Endothelial cell of umbilical vein (primary cell): Measurements from ENCODE around the gene CSNK2B. TPM values are rescaled to one million over a fixed set of nuclear protein-coding genes. Genes with fewer than 3 reads are reported as not detected.

ENCODE experiments used
- BruUV-seq: library from RNA; stranded (reverse); fragments of 400-500 nt; replicated peaks from 2 replicates; lab custom pipeline; 2021; lab: Mats Ljungman, UMichigan
- CTCF ChIA-PET: fragments of 300-600, 350-600 bp; sonication (Branson Sonifier 250); formaldehyde crosslinking; loops from one replicate; lab custom pipeline; 2021; ENCODE audit warnings: antibody characterized with exemption, inconsistent platforms; lab: Charles Lee
- POLR2A ChIA-PET: fragments of 300-600, 350-600 bp; sonication (Branson Sonifier 250); formaldehyde crosslinking; loops from one replicate; lab custom pipeline; 2021; ENCODE audit warnings: antibody characterized with exemption, inconsistent platforms; lab: Charles Lee
- DNase-seq: peaks from one replicate; pipeline ENCODE4 v3.0.0-alpha.2; 2011; ENCODE audit warnings: low read depth, low spot score
- FAIRE-seq: peaks from 2 replicates; lab custom pipeline; 2011; peaks lifted over from hg19 to GRCh38; lab: Jason Lieb, UNC
- H2AFZ ChIP-seq: 2 replicates; pipeline ENCODE4 v1.6.0; 2012; ENCODE audit warnings: low read depth, low read length, control low read depth, inconsistent platforms
- H3K27ac ChIP-seq: 2 replicates; pipeline ENCODE4 v1.5.1; 2011; ENCODE audit warnings: low read depth, mild to moderate bottlenecking, control low read depth, low read length, moderate library complexity; ENCODE audit not compliant: insufficient read depth
- H3K27me3 ChIP-seq, 2 experiments: 2 replicates each; pipeline versions ENCODE4 v1.6.0 to v1.6.1; 2011; ENCODE audit warnings: low read length in 2 of 2, mixed read lengths in 1 of 2; ENCODE audit not compliant: control insufficient read depth in 2 of 2, insufficient read depth in 2 of 2
- H3K36me3 ChIP-seq, 2 experiments: 2 replicates in 1 of 2; 3 replicates in 1 of 2; pipeline ENCODE4 v1.5.1; 2011; ENCODE audit warnings: low read length in 2 of 2, mild to moderate bottlenecking in 1 of 2, moderate library complexity in 1 of 2; ENCODE audit not compliant: control insufficient read depth in 2 of 2, insufficient read depth in 2 of 2; ENCODE audit errors: extremely low read depth in 1 of 2
- H3K4me1 ChIP-seq: 3 replicates; pipeline ENCODE4 v1.5.1; 2011; ENCODE audit warnings: mild to moderate bottlenecking, low read length; ENCODE audit not compliant: control insufficient read depth, insufficient read depth; ENCODE audit errors: extremely low read depth
- H3K4me2 ChIP-seq: 2 replicates; pipeline ENCODE4 v1.6.1; 2011; ENCODE audit warnings: low read length, control low read depth, mixed read lengths; ENCODE audit not compliant: insufficient read depth
- H3K4me3 ChIP-seq, 3 experiments: fragments of 200-600 bp in 1 of 3; sonication (generic), shearing (Covaris generic) in 1 of 3; replicated peaks in 1 of 3; 2 replicates each; pipeline ENCODE4 v1.5.1; 2011 to 2016; ENCODE audit warnings: control low read depth in 3 of 3, low read length in 3 of 3, mild to moderate bottlenecking in 2 of 3, inconsistent platforms in 1 of 3, low read depth in 1 of 3, moderate library complexity in 1 of 3; ENCODE audit not compliant: insufficient read depth in 1 of 3
- H3K79me2 ChIP-seq: 2 replicates; pipeline ENCODE4 v1.6.0; 2012; ENCODE audit warnings: low read length, inconsistent platforms; ENCODE audit not compliant: control insufficient read depth, insufficient read depth
- H3K9ac ChIP-seq: replicated peaks from 2 replicates; pipeline ENCODE3; 2011; ENCODE audit warnings: low read length, control low read depth; ENCODE audit not compliant: insufficient read depth; ENCODE audit errors: extremely low read depth
- H3K9me1 ChIP-seq: replicated peaks from 3 replicates; pipeline ENCODE4 v1.6.0; 2011; ENCODE audit warnings: mild to moderate bottlenecking, low read length; ENCODE audit not compliant: control insufficient read depth, insufficient read depth; ENCODE audit errors: extremely low read depth
- H3K9me3 ChIP-seq: replicated peaks from 2 replicates; pipeline ENCODE4 v1.5.1; 2012; ENCODE audit warnings: low read length, inconsistent platforms; ENCODE audit not compliant: control insufficient read depth, insufficient read depth
- H4K20me1 ChIP-seq: replicated peaks from 2 replicates; pipeline ENCODE3; 2011; ENCODE audit warnings: mild to moderate bottlenecking, low read length; ENCODE audit not compliant: control insufficient read depth, insufficient read depth; ENCODE audit errors: extremely low read depth
- EZH2 ChIP-seq: IDR thresholded peaks from 2 replicates; pipeline ENCODE4 v1.6.1; 2012; ENCODE audit warnings: borderline replicate concordance, low read depth, mild to moderate bottlenecking, moderate library complexity, low read length, inconsistent platforms; ENCODE audit not compliant: severe bottlenecking
- FOS ChIP-seq: IDR thresholded peaks from 2 replicates; pipeline ENCODE4 v1.6.1; 2011; ENCODE audit warnings: mild to moderate bottlenecking, low read length, moderate library complexity, borderline replicate concordance; ENCODE audit not compliant: insufficient read depth
- GATA2 ChIP-seq: IDR thresholded peaks from 2 replicates; pipeline ENCODE4 v1.7.0; 2011; ENCODE audit warnings: low read depth, mild to moderate bottlenecking, moderate library complexity, mixed read lengths, low read length; ENCODE audit not compliant: insufficient read length, insufficient read depth
- JUN ChIP-seq: IDR thresholded peaks from 2 replicates; pipeline ENCODE4 v1.6.1; 2011; ENCODE audit warnings: borderline replicate concordance, low read depth; ENCODE audit not compliant: insufficient read length, insufficient read depth
- MAX ChIP-seq: IDR thresholded peaks from 2 replicates; pipeline ENCODE4 v1.6.1; 2011; ENCODE audit not compliant: insufficient read depth, insufficient read length
- MYC ChIP-seq: IDR thresholded peaks from one replicate; pipeline ENCODE4 v1.6.1; 2011; ENCODE audit warnings: mild to moderate bottlenecking, low read depth, low read length
- POLR2A ChIP-seq: IDR thresholded peaks from 2 replicates; pipeline ENCODE4 v1.6.1; 2012; ENCODE audit warnings: low read depth, mild to moderate bottlenecking, control low read depth, low read length
- POLR2AphosphoS5 ChIP-seq: IDR thresholded peaks from 2 replicates; pipeline ENCODE4 v1.6.1; 2012; ENCODE audit warnings: low read depth, mild to moderate bottlenecking, control low read depth, low read length, moderate library complexity; ENCODE audit not compliant: insufficient read depth
- dilution Hi-C: fragments of 300-500 bp; cut with MboI; formaldehyde crosslinking; loops from one replicate; pipeline ENCODE4 v1.15.0; 2019; ENCODE audit warnings: low sequenced_read_pairs; ENCODE audit not compliant: extremely low pct_ligation_motif_present
- intact Hi-C: fragments of 100-400 bp; cut with micrococcal nuclease; formaldehyde crosslinking; loops from one replicate; pipeline ENCODE4 v1.10.0; 2022
- polyA plus RNA-seq, 4 experiments: library from polyadenylated mRNA; depleted of rRNA in 3 of 4; stranded (reverse) in 3 of 4; unstranded in 1 of 4; fragments of >200 nt; gene quantifications; 2 replicates each; pipeline versions ENCODE4 v1.2.1 to v1.2.3, GENCODE V29; 2011 to 2012; ENCODE audit warnings: missing spikeins in 1 of 4
- total RNA-seq: library from RNA; stranded (reverse); gene quantifications from 2 replicates; pipeline ENCODE4 v1.2.3, GENCODE V29; 2021
- TF ChIP-seq, protein P1 (sequence below), 2 donors: IDR thresholded peaks; 1 replicate in 1 of 2; 2 replicates in 1 of 2; pipeline ENCODE4 v1.5.1; 2011; ENCODE audit warnings: low read length in 2 of 2, mild to moderate bottlenecking in 2 of 2, moderate library complexity in 2 of 2, control low read depth in 1 of 2, inconsistent platforms in 1 of 2, low read depth in 1 of 2; ENCODE audit not compliant: insufficient read depth in 1 of 2; ENCODE audit errors: extremely low read depth in 1 of 2

Gene CSNK2B
- total and polyA plus RNA-seq, 2 donors (not counting 3 experiments of a cell fraction or from before 2014, with no cell fraction given): 159 to 206 TPM

- no peak for FAIRE-seq
- no peaks in the 10 kb centered on the region for H4K20me1 ChIP-seq
- dilution Hi-C loops: no loop called here
- H3K79me2 ChIP-seq: peaks cover 54% of the 10 kb centered on the region
- H3K9me1 ChIP-seq: no peaks in the 10 kb centered on the region
- no peaks in the 10 kb centered on the region for H3K27me3 ChIP-seq
- intact Hi-C loops: no loop called here
- no peak overlapping the region for H3K9ac ChIP-seq
- no peaks in the 10 kb centered on the region for H3K9me3 ChIP-seq
- ChIA-PET CTCF (interaction anchor here (1.2 to 2.4 kb wide), 2 partner anchors 11 to 24 kb away, joined by 4 to 5 read pairs; partner anchors contain the start of gene BAG6), POLR2A (no interaction called here)
- no peak overlapping the region for H3K4me2 ChIP-seq
- TF ChIP-seq, protein P1, sequence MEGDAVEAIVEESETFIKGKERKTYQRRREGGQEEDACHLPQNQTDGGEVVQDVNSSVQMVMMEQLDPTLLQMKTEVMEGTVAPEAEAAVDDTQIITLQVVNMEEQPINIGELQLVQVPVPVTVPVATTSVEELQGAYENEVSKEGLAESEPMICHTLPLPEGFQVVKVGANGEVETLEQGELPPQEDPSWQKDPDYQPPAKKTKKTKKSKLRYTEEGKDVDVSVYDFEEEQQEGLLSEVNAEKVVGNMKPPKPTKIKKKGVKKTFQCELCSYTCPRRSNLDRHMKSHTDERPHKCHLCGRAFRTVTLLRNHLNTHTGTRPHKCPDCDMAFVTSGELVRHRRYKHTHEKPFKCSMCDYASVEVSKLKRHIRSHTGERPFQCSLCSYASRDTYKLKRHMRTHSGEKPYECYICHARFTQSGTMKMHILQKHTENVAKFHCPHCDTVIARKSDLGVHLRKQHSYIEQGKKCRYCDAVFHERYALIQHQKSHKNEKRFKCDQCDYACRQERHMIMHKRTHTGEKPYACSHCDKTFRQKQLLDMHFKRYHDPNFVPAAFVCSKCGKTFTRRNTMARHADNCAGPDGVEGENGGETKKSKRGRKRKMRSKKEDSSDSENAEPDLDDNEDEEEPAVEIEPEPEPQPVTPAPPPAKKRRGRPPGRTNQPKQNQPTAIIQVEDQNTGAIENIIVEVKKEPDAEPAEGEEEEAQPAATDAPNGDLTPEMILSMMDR (IDR thresholded peaks at IDR 0.05; ENCODE audit: extremely low read depth in 1 of 2, insufficient read depth in 1 of 2, low read depth in 1 of 2, low read length in 2 of 2): no peak
- no peak for TF ChIP-seq POLR2A
- BruUV-seq: no TSS peak
- peaks cover under 1% of the 10 kb centered on the region for H3K4me1 ChIP-seq
- no peak for DNase-seq
- H2AFZ ChIP-seq: no peak overlapping the region
- H3K4me3 ChIP-seq: no peak overlapping the region
- peaks cover 48 to 80% of the 10 kb centered on the region in 2 experiments for H3K36me3 ChIP-seq
- no peak overlapping the region for H3K27ac ChIP-seq
These were observed 38.1 kb upstream of the CSNK2B start for GRCh38 chr6:31627690-31628287.

- CTCF ChIA-PET: interaction anchor here (1.1 kb wide), 1 partner anchor 78 kb away, joined by 5 read pairs; no protein-coding TSS in a partner anchor
- no peak for TF ChIP-seq EZH2
- TF ChIP-seq JUN: no peak
- TF ChIP-seq POLR2AphosphoS5: no peak
- no peak for TF ChIP-seq POLR2A
- no peak for TF ChIP-seq FOS
- TF ChIP-seq, protein P1 (IDR thresholded peaks at IDR 0.05; ENCODE audit: extremely low read depth in 1 of 2, insufficient read depth in 1 of 2, low read depth in 1 of 2, low read length in 2 of 2): no peak
- no peak for TF ChIP-seq GATA2
- no peak for TF ChIP-seq MAX
- no peak for TF ChIP-seq MYC
These were observed 36.9 kb upstream of the CSNK2B start for GRCh38 chr6:31629014-31629413.

More at GRCh38 chr6:31629014-31629413, 36.9 kb upstream of the CSNK2B start:
- FAIRE-seq: no peak
- H3K4me2 ChIP-seq: no peak overlapping the region
- peaks cover 48 to 86% of the 10 kb centered on the region in 2 experiments for H3K36me3 ChIP-seq
- DNase-seq: no peak
- dilution Hi-C loops: no loop called here
- H3K9me1 ChIP-seq: no peaks in the 10 kb centered on the region
- no peak overlapping the region for H3K4me3 ChIP-seq
- H3K27ac ChIP-seq: no peak overlapping the region
- no peak overlapping the region for H3K9ac ChIP-seq
- POLR2A ChIA-PET: no interaction called here
- BruUV-seq: no TSS peak
- no peaks in the 10 kb centered on the region for H3K27me3 ChIP-seq
- no peak overlapping the region for H2AFZ ChIP-seq
- H3K79me2 ChIP-seq: peaks cover 49% of the 10 kb centered on the region
- intact Hi-C loops: no loop called here
- H3K9me3 ChIP-seq: no peaks in the 10 kb centered on the region
- no peaks in the 10 kb centered on the region for H3K4me1 ChIP-seq
- peaks cover 3% of the 10 kb centered on the region for H4K20me1 ChIP-seq
